ENCODE measurements around the gene OSGEP. TPM values are rescaled to one million over a fixed set of nuclear protein-coding genes. Genes with fewer than 3 reads are reported as not detected.

OSGEP gene
- total and polyA plus RNA-seq, 2 donors (not counting 1 experiment from before 2014, with no cell fraction given) = 18.1 to 34.0 TPM

GRCh38 chr14:20422886-20423285 lies 31.7 kb downstream of the OSGEP start:
- TF ChIP-seq, protein P1, sequence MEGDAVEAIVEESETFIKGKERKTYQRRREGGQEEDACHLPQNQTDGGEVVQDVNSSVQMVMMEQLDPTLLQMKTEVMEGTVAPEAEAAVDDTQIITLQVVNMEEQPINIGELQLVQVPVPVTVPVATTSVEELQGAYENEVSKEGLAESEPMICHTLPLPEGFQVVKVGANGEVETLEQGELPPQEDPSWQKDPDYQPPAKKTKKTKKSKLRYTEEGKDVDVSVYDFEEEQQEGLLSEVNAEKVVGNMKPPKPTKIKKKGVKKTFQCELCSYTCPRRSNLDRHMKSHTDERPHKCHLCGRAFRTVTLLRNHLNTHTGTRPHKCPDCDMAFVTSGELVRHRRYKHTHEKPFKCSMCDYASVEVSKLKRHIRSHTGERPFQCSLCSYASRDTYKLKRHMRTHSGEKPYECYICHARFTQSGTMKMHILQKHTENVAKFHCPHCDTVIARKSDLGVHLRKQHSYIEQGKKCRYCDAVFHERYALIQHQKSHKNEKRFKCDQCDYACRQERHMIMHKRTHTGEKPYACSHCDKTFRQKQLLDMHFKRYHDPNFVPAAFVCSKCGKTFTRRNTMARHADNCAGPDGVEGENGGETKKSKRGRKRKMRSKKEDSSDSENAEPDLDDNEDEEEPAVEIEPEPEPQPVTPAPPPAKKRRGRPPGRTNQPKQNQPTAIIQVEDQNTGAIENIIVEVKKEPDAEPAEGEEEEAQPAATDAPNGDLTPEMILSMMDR (conservative IDR thresholded peaks at IDR 0.05 in 1 of 2, IDR thresholded peaks at IDR 0.05 in 1 of 2; ENCODE audit: low read depth in 1 of 2, low read length in 2 of 2) = no peak
- TF ChIP-seq EZH2 (IDR thresholded peaks at IDR 0.05; ENCODE audit: low read length, missing control alignments) = no peak
- H3K4me1 ChIP-seq (ENCODE audit: control insufficient read depth, extremely low read depth, insufficient read depth, low read length) = no peaks in the 10 kb centered on the region
- H2AFZ ChIP-seq (ENCODE audit: low read length) = no peak overlapping the region
- H3K9me3 ChIP-seq (ENCODE audit: control insufficient read depth, insufficient read depth, low read depth, low read length) = no peaks in the 10 kb centered on the region
- no peak overlapping the region for H3K4me2 ChIP-seq (ENCODE audit: extremely low read depth, insufficient read depth, low read length)
- no peaks in the 10 kb centered on the region for H3K36me3 ChIP-seq (ENCODE audit: control insufficient read depth, insufficient read depth, low read length)
- H3K4me3 ChIP-seq (replicated peaks in 1 of 4; ENCODE audit: control extremely low read depth in 1 of 4, insufficient read depth in 1 of 4, low read depth in 3 of 4, low read length in 4 of 4) = no peak overlapping the region
- no peak overlapping the region for H3K27ac ChIP-seq (ENCODE audit: insufficient read depth, low read length)
- DNase-seq (ENCODE audit: low read depth in 2 of 2) = no peak
- no peak overlapping the region for H3K9ac ChIP-seq (ENCODE audit: insufficient read depth, low read length)
- no peaks in the 10 kb centered on the region for H3K79me2 ChIP-seq (ENCODE audit: control insufficient read depth, insufficient read depth, low read length)
- no peaks in the 10 kb centered on the region for H4K20me1 ChIP-seq (ENCODE audit: control insufficient read depth, extremely low read depth, insufficient read depth, low read length)
- no peaks in the 10 kb centered on the region for H3K27me3 ChIP-seq (ENCODE audit: control insufficient read depth, insufficient read depth, low read length)

DNA sequence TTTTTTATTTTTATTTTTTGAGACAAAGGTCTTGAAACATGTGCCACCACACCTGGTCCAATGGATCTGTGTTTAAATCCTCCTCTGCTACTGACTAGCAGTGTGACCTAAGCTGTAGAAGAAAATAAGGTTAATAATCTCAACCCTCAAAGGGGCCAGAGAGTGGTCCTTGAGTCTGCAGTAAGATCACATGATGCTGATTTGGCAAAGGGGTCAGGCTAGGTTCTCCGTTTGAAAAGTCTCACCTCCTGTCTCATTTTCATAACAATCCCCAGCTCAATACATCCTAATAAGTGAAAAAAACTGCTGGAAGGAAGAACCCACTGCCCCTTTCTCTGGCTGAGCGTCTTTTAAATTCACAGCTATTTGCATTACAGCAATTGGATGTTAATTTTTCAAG lies 33.3 kb downstream of the OSGEP start:
- H3K27me3 ChIP-seq (ENCODE audit: control insufficient read depth, insufficient read depth, low read length) = no peaks in the 10 kb centered on the region
- no peak overlapping the region for H3K27ac ChIP-seq (ENCODE audit: insufficient read depth, low read length)
- no peaks in the 10 kb centered on the region for H3K9me3 ChIP-seq (ENCODE audit: control insufficient read depth, insufficient read depth, low read depth, low read length)
- H3K4me3 ChIP-seq (replicated peaks in 1 of 4; ENCODE audit: control extremely low read depth in 1 of 4, insufficient read depth in 1 of 4, low read depth in 3 of 4, low read length in 4 of 4) = no peak overlapping the region
- H2AFZ ChIP-seq (ENCODE audit: low read length) = no peak overlapping the region
- H3K9ac ChIP-seq (ENCODE audit: insufficient read depth, low read length) = no peak overlapping the region
- no peaks in the 10 kb centered on the region for H4K20me1 ChIP-seq (ENCODE audit: control insufficient read depth, extremely low read depth, insufficient read depth, low read length)
- H3K79me2 ChIP-seq (ENCODE audit: control insufficient read depth, insufficient read depth, low read length) = no peaks in the 10 kb centered on the region
- H3K36me3 ChIP-seq (ENCODE audit: control insufficient read depth, insufficient read depth, low read length) = no peaks in the 10 kb centered on the region
- no peaks in the 10 kb centered on the region for H3K4me1 ChIP-seq (ENCODE audit: control insufficient read depth, extremely low read depth, insufficient read depth, low read length)
- no peak overlapping the region for H3K4me2 ChIP-seq (ENCODE audit: extremely low read depth, insufficient read depth, low read length)
- TF ChIP-seq, protein P1 (conservative IDR thresholded peaks at IDR 0.05 in 1 of 2, IDR thresholded peaks at IDR 0.05 in 1 of 2; ENCODE audit: low read depth in 1 of 2, low read length in 2 of 2) = no peak
- no peak for TF ChIP-seq EZH2 (IDR thresholded peaks at IDR 0.05; ENCODE audit: low read length, missing control alignments)
- no peak for DNase-seq (ENCODE audit: low read depth in 2 of 2)

DNA sequence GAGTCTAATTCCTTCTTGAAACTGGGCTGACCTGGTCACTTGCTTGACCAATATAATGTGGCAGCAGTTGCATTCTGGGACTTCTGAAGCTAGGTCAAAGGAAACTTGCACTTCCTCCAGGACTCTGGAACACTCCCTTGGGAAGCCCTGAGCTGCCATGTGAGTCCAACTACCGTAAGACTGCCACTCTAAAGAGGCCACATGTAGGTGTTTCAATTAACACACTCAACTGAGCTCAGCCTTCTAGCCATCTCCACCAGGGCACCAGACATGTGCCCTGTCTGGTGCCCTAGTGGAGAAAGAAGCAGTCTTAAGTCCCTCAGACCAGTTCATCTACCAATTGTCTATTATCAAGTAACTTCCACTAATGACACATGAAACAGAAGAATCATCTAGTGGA lies 35.2 kb downstream of the OSGEP start:
- Histone ChIP-seq H3K4me2 (ENCODE audit: extremely low read depth, insufficient read depth, low read length) (no peak overlapping the region), H3K79me2 (ENCODE audit: control insufficient read depth, insufficient read depth, low read length) (no peaks in the 10 kb centered on the region), H4K20me1 (ENCODE audit: control insufficient read depth, extremely low read depth, insufficient read depth, low read length) (no peaks in the 10 kb centered on the region), H3K27ac (ENCODE audit: insufficient read depth, low read length) (no peak overlapping the region), H3K36me3 (ENCODE audit: control insufficient read depth, insufficient read depth, low read length) (no peaks in the 10 kb centered on the region), H3K4me1 (ENCODE audit: control insufficient read depth, extremely low read depth, insufficient read depth, low read length) (no peaks in the 10 kb centered on the region), H3K4me3 (replicated peaks in 1 of 4; ENCODE audit: control extremely low read depth in 1 of 4, insufficient read depth in 1 of 4, low read depth in 3 of 4, low read length in 4 of 4) (no peak overlapping the region), H3K9me3 (ENCODE audit: control insufficient read depth, insufficient read depth, low read depth, low read length) (no peaks in the 10 kb centered on the region), H3K9ac (ENCODE audit: insufficient read depth, low read length) (no peak overlapping the region), H2AFZ (ENCODE audit: low read length) (no peak overlapping the region), H3K27me3 (ENCODE audit: control insufficient read depth, insufficient read depth, low read length) (no peaks in the 10 kb centered on the region)
- DNase-seq (ENCODE audit: low read depth in 2 of 2) = no peak
- TF ChIP-seq, protein P1 (conservative IDR thresholded peaks at IDR 0.05 in 1 of 2, IDR thresholded peaks at IDR 0.05 in 1 of 2; ENCODE audit: low read depth in 1 of 2, low read length in 2 of 2) = no peak
- TF ChIP-seq EZH2 (IDR thresholded peaks at IDR 0.05; ENCODE audit: low read length, missing control alignments) = no peak
